NCI-H345 treated with DMSO at 0.1 percent for 48 hours (cell line): ENCODE data around the gene GRIN1.
A peak's percentile ranks its signal among the peaks of the same experiment; 100 is the strongest.
"Not testable (repeated sequence)": the region's sequence is repeated elsewhere in the genome, so short reads cannot be mapped to it uniquely, and the experiment has no call there.

Source experiments
- DNase-seq: peaks from one replicate; lab custom pipeline; 2025; ENCODE audit not compliant: unreplicated experiment; lab: John Stamatoyannopoulos, UW

The GRIN1 gene

DNA sequence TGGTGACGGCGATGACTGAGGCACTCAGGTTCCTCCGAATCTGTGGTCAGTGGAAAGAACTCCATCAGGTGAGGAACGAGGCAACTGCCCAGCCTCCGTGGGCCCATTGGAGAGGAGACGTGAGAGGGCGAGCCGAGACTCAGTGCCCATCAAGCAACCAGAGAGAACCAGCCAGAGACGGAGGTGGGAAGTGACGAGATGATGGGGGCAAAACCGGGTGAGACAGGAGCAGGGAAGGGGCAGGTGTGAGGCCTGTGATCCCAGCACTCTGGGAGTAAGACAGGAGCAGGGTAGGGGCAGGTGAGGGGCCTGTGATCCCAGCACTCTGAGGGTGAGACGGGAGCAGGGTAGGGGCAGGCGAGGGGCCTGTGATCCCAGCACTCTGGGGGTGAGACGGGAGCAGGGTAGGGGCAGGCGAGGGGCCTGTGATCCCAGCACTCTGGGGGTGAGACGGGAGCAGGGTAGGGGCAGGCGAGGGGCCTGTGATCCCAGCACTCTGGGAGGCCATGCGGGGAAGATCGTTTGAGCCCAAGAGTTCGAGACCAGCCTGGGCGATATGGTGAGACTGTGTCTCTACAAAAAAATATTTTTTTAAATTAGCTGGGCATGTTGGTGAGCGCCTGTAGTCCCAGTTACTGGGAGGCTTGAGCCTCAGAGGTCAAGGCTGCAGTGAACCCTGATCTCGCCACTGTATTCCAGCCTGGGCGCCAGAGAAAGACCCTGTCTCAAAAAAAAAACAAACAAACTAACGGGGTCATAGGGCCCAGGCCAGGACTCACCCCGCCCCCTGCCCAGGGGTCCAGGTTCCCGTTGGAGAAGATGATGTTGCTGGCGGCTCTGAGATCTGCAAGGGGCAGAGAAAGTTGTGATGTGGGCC, 27.8 kb upstream of the GRIN1 start:
- DNase-seq = no peak

DNA sequence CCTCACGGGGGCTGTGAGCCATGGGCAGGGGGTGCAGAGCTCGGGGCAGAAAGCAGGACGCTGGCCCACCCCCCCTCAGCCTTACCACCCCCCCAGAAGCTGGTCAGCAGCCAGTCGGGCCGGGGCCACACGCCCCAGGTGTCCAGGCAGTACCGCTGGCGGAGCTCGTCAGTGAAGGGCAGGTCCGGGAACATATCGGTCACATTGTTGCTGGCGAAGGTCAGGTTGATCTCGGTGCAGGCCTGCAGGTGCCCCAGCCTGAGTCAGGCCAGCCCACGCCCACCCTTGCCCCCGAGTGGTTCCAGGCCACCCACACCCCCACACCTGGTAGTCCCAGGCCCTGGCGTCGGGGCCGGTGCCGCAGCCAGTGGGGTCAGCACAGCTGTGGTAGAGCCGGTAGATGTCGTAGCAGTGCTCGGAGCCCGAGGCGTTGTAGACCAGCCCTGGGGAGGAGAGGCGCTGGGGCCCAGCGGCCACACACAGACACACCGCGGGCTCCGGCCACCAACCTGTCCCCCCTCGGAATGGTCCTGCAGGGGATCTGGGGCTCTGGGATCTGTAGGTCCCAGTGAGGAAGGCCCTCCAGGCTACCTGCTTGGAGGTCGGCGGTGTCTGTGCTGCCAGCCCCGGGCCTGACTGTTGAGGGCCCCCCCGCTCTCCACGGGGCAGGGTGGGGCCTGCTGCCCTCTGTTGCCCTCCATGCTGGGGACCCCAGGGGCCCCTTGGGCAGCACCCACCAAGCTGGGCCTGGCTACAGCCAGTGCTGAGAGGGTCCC, 27.0 kb upstream of the GRIN1 start:
- DNase-seq = no peak

- DNase-seq = no peak
Observed at GRCh38 chr9:137112564-137113384, 26.2 kb upstream of the GRIN1 start.

DNA sequence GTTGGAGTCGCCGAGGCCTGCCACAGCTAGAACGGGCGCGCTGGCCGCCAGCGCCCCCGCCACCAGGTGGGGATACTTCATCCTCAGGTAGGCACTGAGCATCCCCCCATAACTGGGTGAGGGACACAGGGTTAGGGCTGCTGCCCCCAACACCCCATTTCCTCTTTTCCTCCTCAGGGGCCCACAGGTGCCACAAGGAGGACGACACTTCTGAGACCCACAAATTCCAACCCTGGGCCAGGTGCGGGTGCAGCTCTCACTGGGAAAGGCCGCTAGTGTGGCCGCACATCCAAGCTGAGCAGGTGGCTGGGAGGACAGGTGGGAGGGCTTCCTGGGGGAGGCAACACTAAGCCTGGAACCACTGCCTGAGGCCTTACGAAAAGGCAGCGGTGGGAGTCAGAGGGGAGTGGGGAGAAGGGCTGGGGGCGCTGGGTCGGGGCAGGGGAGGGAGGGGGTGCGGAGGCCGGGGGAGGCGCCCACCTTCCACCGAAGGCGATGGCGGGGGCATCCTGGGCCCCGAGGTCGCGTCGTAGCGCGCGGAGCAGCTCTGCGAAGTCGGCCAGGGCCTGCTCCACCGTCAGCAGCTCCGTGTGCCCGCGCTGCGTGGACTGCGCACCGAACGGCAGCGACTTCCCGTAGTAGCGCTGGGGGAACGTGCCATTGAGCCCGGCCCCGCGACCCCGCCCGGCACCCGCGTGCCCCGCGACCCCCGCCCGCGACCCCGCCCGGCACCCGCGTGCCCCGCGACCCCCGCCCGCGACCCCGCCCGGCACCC, 25.4 kb upstream of the GRIN1 start:
- DNase-seq = no peak

GRCh38 chr9:137114220-137114612, 24.7 kb upstream of the GRIN1 start:
- no peak for DNase-seq

GRCh38 chr9:137114613-137115393, 24.2 kb upstream of the GRIN1 start, which contains the start of gene DPP7:
Gene DPP7, minus strand, starts transcription at chr9:137114733. Its CDS starts 20 bp downstream, at chr9:137114713.
- DNase-seq = peak; percentile 20

DNA sequence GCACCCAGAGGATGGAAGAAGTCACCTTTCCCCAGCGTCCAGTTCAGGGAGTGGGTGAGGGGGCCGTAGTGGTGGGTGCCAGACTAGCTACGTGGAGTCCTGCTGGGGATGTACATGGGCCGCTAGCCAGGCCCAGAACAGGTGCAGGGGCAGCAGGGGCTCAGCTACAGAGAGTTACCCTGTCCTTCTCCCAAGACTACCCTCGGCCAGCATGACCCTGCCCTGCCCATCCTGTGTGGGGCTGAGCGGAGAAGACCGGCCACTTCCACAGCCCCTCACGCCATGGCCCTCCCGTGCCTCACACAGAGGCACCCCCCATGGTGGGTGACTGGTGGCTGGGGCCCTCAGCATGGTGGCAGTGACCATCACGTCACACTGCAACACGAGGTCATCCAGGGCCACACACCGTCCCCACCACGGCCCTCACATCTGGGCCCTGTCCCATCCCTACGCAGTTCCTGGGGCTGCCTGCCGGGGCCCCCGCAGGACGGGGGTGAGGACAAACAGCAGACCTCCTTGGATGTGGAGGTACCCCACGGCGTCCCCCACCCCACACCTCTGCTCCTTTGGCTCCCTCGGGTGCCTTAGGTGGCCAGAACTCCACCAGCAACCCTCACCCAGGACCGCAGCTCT, 23.4 kb upstream of the GRIN1 start:
- no peak for DNase-seq

DNA sequence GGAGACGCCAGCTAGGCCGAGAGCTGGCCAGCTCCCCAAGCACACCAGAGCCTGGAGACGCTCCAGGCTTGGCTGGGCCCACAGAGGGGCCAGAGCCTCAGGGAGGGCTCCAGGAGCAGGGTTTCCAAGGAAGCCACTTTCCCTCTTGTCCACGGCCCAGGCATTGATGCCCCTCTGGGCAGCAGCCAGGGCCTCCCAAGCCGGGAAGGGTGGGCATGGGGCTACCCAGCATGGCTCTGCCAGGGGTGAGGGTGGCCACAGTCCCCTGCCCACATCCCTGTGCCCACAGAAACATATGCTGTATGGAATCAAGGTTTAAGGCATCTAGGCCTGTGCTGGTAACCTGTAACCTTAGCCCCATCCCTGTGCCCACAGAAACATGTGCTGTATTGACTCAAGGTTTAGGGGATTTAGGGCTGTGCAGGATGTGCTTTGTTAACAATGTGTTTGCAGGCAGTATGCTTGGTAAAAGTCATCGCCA, 22.9 kb upstream of the GRIN1 start:
- DNase-seq = no peak

DNA sequence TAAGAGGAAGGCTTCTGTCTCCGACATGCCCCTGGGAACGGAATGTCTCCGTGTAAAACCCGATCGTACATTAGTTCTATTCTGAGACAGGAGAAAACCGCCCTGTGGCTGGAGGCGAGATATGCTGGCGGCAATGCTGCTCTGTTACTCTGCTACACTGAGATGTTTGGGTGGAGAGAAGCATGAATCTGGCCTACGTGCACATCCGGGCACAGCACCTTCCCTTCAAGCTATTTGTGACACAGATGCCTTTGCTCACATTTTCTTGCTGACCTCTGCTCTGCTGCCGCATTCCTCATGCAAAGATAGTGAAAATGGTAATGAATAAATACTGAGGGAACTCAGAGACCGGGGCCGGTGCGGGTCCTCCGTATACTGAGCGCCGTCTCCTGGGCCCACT, 22.2 kb upstream of the GRIN1 start:
- no peak for DNase-seq

GRCh38 chr9:137117269-137117731, 21.7 kb upstream of the GRIN1 start:
- no peak for DNase-seq

GRCh38 chr9:137118092-137118603, 20.8 kb upstream of the GRIN1 start:
- DNase-seq = not testable (repeated sequence)

DNA sequence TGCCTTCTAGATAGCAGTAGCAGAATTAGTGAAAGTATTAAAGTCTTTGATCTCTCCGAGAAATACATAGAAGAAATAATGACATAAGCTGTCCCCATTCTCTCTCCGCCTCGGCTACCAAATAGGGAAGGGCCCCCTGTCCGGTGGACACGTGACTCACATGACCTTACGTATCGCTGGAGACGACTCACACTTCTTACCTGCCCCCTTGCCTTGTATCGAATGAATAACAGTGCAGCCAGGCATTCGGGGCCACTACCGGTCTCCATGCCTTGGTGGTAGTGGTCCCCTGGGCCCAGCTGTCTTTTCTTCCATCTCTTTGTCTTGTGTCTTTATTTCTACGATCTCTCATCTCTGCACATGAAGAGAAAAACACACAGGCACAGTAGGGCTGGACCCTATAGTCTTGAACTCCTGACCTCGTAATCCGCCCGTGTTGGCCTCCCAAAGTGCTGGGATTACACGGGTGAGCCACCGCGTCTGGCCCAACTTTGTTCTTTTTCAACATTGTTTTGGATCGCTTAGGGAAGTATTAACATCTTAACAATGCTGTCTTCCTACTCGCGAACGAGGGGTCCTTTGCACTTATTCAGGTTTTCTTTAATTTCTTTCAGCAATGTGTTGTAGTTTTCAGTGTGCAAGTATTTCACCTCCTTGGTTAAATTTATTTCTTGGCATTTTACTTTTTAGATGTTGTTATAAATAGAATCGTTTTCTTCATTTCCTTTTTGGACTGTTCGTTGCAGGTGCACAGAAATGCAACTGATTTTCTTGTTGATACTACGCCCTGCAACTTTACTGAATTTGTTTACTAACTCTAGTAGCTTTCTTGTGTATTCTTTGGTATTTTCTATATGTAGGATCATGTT, 16.8 kb upstream of the GRIN1 start:
- not testable (repeated sequence) for DNase-seq

DNA sequence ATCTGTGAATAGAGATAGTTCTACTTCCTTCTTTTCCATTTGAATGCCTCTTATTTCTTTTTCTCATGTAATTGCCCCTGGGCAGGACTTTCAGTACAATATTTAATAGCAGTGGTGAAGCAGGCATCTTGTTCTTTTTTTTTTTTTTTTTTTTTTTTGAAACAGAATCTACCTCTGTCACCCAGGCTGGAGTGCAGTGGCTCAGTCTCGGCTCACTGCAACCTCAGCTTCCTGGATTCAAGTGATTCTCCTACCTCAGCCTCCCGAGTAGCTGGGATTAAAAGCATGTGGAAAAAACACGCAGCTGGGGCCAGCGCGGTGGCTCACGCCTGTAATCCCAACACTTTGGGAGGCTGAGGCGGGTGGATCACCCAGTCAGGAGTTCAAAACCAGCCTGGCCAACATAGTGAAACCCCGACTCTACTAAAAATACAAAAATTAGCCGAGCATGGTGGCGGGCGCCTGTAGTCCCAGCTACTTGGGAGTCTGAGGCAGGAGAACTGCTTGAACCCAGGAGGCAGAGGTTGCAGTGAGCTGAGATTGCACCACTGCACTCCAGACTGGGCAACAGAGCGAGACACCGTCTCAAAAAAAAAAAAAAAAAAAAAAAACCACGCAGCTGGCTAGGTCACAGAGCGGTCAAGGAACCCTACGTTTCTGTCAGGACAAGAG, 16.0 kb upstream of the GRIN1 start:
- DNase-seq = not testable (repeated sequence)

DNA sequence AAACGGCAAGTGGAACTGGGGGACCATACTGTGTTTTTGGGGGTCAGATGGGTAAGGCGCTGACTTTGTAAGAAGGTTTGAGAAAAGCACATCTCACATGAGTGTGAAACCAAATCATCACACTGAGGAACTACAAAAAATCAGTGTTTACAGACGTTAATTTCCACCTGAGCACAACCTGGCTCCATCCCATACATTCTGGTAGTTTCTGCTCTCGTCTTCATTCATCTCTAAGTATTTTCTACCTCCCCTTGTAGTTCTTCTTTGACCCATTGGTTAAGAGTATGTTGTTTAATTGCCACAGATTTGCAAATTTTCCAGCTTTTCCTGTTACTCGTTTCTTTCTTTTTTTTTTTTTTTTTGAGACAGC, 15.5 kb upstream of the GRIN1 start:
- DNase-seq = no peak

- not testable (repeated sequence) for DNase-seq
Observed at GRCh38 chr9:137123952-137124462, 14.9 kb upstream of the GRIN1 start.

DNA sequence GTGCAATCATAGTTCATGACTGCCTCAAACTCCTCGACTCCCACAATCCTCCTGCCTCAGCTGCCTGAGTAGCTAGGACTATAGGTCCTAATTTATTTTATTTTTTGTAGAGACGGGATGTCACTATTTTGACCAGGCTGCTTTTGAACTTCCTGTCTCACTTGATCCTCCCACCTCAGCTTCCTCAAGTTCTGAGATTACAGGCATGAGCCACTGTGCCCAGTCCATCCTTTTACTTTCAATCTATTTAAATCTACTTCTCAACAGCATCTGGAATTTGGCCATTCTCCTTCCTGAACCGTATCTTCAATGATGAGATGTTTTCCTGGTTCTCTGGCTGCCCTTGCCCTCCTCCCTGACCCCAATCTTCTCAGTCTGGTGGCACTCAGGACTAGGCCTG, 12.2 kb upstream of the GRIN1 start:
- DNase-seq = no peak
